ENCODE measurements around the gene DOK6.

DOK6 gene

GRCh38 chr18:69701305-69701704 is 300.6 kb downstream of the DOK6 start:
- DNase-seq (ENCODE audit: insufficient read length, low spot score) (no peak), FAIRE-seq (no peak)
- no peak for TF ChIP-seq PAX5 (IDR thresholded peaks at IDR 0.05; ENCODE audit: insufficient read depth, low read length, severe bottlenecking)
- no peak for TF ChIP-seq POLR2AphosphoS5 (IDR thresholded peaks at IDR 0.05; ENCODE audit: low read depth, low read length)
- no peak for TF ChIP-seq POLR2A (IDR thresholded peaks at IDR 0.05; ENCODE audit: low read depth, low read length)
- no peak for TF ChIP-seq SPI1 (IDR thresholded peaks at IDR 0.05; ENCODE audit: low read depth, low read length)
- TF ChIP-seq POU2F2 (IDR thresholded peaks at IDR 0.05; ENCODE audit: low read depth, low read length), result no peak
- no peak for TF ChIP-seq TAF1 (IDR thresholded peaks at IDR 0.05; ENCODE audit: low read depth, low read length)

GRCh38 chr18:69703461-69703860 is 302.8 kb downstream of the DOK6 start:
- no peak for TF ChIP-seq SPI1 (IDR thresholded peaks at IDR 0.05; ENCODE audit: low read depth, low read length)
- no peak for TF ChIP-seq POLR2AphosphoS5 (IDR thresholded peaks at IDR 0.05; ENCODE audit: low read depth, low read length)
- TF ChIP-seq POLR2A (IDR thresholded peaks at IDR 0.05; ENCODE audit: low read depth, low read length), result no peak
- FAIRE-seq (no peak), DNase-seq (ENCODE audit: insufficient read length, low spot score) (no peak)

- TF ChIP-seq SPI1 (IDR thresholded peaks at IDR 0.05; ENCODE audit: low read depth, low read length) (no peak), POLR2A (IDR thresholded peaks at IDR 0.05; ENCODE audit: low read depth, low read length) (no peak), POU2F2 (IDR thresholded peaks at IDR 0.05; ENCODE audit: low read depth, low read length) (no peak), TAF1 (IDR thresholded peaks at IDR 0.05; ENCODE audit: low read depth, low read length) (no peak), POLR2AphosphoS5 (IDR thresholded peaks at IDR 0.05; ENCODE audit: low read depth, low read length) (no peak), PAX5 (IDR thresholded peaks at IDR 0.05; ENCODE audit: insufficient read depth, low read length, severe bottlenecking) (no peak)
- FAIRE-seq, result no peak
- DNase-seq (ENCODE audit: insufficient read length, low spot score), result no peak
Measured at GRCh38 chr18:69705987-69706386, 305.3 kb downstream of the DOK6 start.

- DNase-seq (ENCODE audit: insufficient read length, low spot score) (no peak), FAIRE-seq (no peak)
- TF ChIP-seq POLR2A (IDR thresholded peaks at IDR 0.05; ENCODE audit: low read depth, low read length), result no peak
- no peak for TF ChIP-seq POLR2AphosphoS5 (IDR thresholded peaks at IDR 0.05; ENCODE audit: low read depth, low read length)
- TF ChIP-seq PAX5 (IDR thresholded peaks at IDR 0.05; ENCODE audit: insufficient read depth, low read length, severe bottlenecking), result no peak
- TF ChIP-seq TAF1 (IDR thresholded peaks at IDR 0.05; ENCODE audit: low read depth, low read length), result no peak
- no peak for TF ChIP-seq POU2F2 (IDR thresholded peaks at IDR 0.05; ENCODE audit: low read depth, low read length)
- TF ChIP-seq SPI1 (IDR thresholded peaks at IDR 0.05; ENCODE audit: low read depth, low read length), result no peak
Measured at GRCh38 chr18:69708844-69709243, 308.2 kb downstream of the DOK6 start.

GRCh38 chr18:69715191-69715795 is 314.6 kb downstream of the DOK6 start:
- DNase-seq (ENCODE audit: insufficient read length, low spot score) (no peak), FAIRE-seq (no peak)
- TF ChIP-seq TAF1 (IDR thresholded peaks at IDR 0.05; ENCODE audit: low read depth, low read length) (no peak), SPI1 (IDR thresholded peaks at IDR 0.05; ENCODE audit: low read depth, low read length) (no peak)

DNA sequence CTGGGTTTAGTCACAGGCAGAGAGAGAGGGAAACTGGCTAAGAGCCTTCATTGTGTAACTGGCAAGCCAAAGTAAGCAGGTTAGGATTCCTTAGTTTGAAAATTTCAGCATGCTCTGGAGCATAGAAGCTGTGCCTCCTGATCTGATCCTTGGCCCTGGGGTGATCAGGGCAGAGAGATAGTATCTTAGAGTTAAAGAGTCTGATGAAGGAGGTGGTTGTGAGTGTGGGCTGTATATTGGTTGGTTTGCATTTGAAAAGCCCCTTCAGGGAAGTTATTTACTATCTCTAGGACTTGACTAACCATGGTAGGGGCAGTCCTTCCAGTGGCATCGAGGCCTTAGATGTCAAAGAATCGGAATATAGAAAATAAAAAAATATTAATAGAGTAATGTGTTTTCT is 316.9 kb downstream of the DOK6 start:
- TF ChIP-seq TAF1 (IDR thresholded peaks at IDR 0.05; ENCODE audit: low read depth, low read length) (no peak), POU2F2 (IDR thresholded peaks at IDR 0.05; ENCODE audit: low read depth, low read length) (no peak), SPI1 (IDR thresholded peaks at IDR 0.05; ENCODE audit: low read depth, low read length) (no peak), PAX5 (IDR thresholded peaks at IDR 0.05; ENCODE audit: insufficient read depth, low read length, severe bottlenecking) (no peak), POLR2A (IDR thresholded peaks at IDR 0.05; ENCODE audit: low read depth, low read length) (no peak), POLR2AphosphoS5 (IDR thresholded peaks at IDR 0.05; ENCODE audit: low read depth, low read length) (no peak)
- no peak for FAIRE-seq
- DNase-seq (ENCODE audit: insufficient read length, low spot score), result no peak

- FAIRE-seq (no peak), DNase-seq (ENCODE audit: insufficient read length, low spot score) (no peak)
- TF ChIP-seq POLR2AphosphoS5 (IDR thresholded peaks at IDR 0.05; ENCODE audit: low read depth, low read length) (no peak), PAX5 (IDR thresholded peaks at IDR 0.05; ENCODE audit: insufficient read depth, low read length, severe bottlenecking) (no peak), SPI1 (IDR thresholded peaks at IDR 0.05; ENCODE audit: low read depth, low read length) (no peak), POLR2A (IDR thresholded peaks at IDR 0.05; ENCODE audit: low read depth, low read length) (no peak), TAF1 (IDR thresholded peaks at IDR 0.05; ENCODE audit: low read depth, low read length) (no peak), POU2F2 (IDR thresholded peaks at IDR 0.05; ENCODE audit: low read depth, low read length) (no peak)
Measured at GRCh38 chr18:69718912-69719547, 318.3 kb downstream of the DOK6 start.

DNA sequence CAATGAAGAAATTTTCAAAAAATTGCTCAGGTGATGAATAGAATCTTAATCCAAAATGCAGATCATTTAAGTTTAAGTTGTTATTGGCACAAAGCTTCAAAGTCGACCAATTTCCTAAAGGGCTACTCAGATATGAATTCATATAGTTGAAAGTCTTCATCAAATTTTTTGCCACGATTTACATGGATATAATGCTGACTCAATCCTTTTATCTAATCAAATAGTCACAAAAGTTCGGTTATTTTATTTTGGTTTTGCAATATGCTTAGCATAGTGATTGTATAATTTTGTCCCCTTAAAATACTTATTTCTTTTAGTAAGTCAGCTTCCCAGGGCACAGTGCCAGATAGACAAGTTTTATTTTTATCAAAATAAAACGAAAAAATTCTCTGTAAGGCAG is 319.7 kb downstream of the DOK6 start:
- FAIRE-seq (no peak), DNase-seq (ENCODE audit: insufficient read length, low spot score) (no peak)
- TF ChIP-seq POU2F2 (IDR thresholded peaks at IDR 0.05; ENCODE audit: low read depth, low read length), result no peak
- no peak for TF ChIP-seq TAF1 (IDR thresholded peaks at IDR 0.05; ENCODE audit: low read depth, low read length)
- TF ChIP-seq POLR2AphosphoS5 (IDR thresholded peaks at IDR 0.05; ENCODE audit: low read depth, low read length), result no peak
- no peak for TF ChIP-seq POLR2A (IDR thresholded peaks at IDR 0.05; ENCODE audit: low read depth, low read length)
- no peak for TF ChIP-seq SPI1 (IDR thresholded peaks at IDR 0.05; ENCODE audit: low read depth, low read length)
- TF ChIP-seq PAX5 (IDR thresholded peaks at IDR 0.05; ENCODE audit: insufficient read depth, low read length, severe bottlenecking), result no peak

- TF ChIP-seq TAF1 (IDR thresholded peaks at IDR 0.05; ENCODE audit: low read depth, low read length) (no peak), SPI1 (IDR thresholded peaks at IDR 0.05; ENCODE audit: low read depth, low read length) (no peak)
- no peak for FAIRE-seq
- no peak for DNase-seq (ENCODE audit: insufficient read length, low spot score)
Measured at GRCh38 chr18:69723434-69723833, 322.7 kb downstream of the DOK6 start.

DNA sequence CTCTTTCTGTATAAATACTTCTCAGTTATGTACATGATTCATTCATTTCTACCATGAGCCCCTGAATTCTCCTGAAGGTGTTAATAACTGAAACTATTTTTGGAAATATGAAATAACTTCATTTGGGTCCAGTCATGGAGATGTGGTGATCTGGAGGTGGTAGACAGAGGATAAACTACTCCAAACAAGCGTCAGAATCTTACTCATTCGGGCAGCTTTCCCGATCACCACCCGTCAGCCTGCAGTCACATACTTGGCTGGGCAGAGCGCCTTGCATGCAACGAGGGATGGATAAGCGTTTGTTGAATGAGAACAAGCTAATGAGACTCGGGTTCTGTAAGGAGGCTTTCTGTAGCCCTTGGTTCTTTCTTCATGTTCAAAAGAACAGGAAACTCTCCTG is 324.3 kb downstream of the DOK6 start:
- DNase-seq (ENCODE audit: insufficient read length, low spot score), result no peak
- no peak for TF ChIP-seq PAX5 (IDR thresholded peaks at IDR 0.05; ENCODE audit: insufficient read depth, low read length, severe bottlenecking)
- no peak for TF ChIP-seq SPI1 (IDR thresholded peaks at IDR 0.05; ENCODE audit: low read depth, low read length)
- TF ChIP-seq POU2F2 (IDR thresholded peaks at IDR 0.05; ENCODE audit: low read depth, low read length), result no peak
- FAIRE-seq, result no peak

All from GM12891 (cell line).